GM12865 (cell line): Measurements from ENCODE around the gene HCCS.

Experiments used
- DNase-seq: peaks from one replicate; pipeline ENCODE4 v3.0.0; 2010; ENCODE audit warnings: low read depth
- H3K4me3 ChIP-seq: 2 replicates; pipeline ENCODE4 v1.5.1; 2011; ENCODE audit warnings: mild to moderate bottlenecking, low read depth, low read length, control low read depth
- CTCF ChIP-seq: IDR thresholded peaks from 2 replicates; pipeline ENCODE4 v1.5.1; 2011; ENCODE audit warnings: low read length, control low read depth, low read depth, inconsistent platforms; ENCODE audit not compliant: insufficient read depth; ENCODE audit errors: missing control alignments

HCCS gene

GRCh38 chrX:11111037-11111851 is at the start of gene HCCS:
Gene HCCS (plus strand): TSS chrX:11111332. CDS start chrX:11112061, 729 bp downstream.
- TF ChIP-seq CTCF: peak; percentile 1

GRCh38 chrX:11064276-11064675 is 46.9 kb upstream of the HCCS start:
- no peak overlapping the region for H3K4me3 ChIP-seq
- DNase-seq: no peak
- TF ChIP-seq CTCF: no peak

More at GRCh38 chrX:11111037-11111851, at the start of gene HCCS:
- peak within 1 kb of the TSS; percentile 85 for H3K4me3 ChIP-seq
- DNase-seq: peak; percentile 90

- no peak for TF ChIP-seq CTCF
- H3K4me3 ChIP-seq: no peak overlapping the region
- DNase-seq: no peak
These were observed 46.1 kb upstream of the HCCS start for GRCh38 chrX:11064851-11065600.

GRCh38 chrX:11066812-11067211 is 44.3 kb upstream of the HCCS start:
- no peak for TF ChIP-seq CTCF
- DNase-seq: no peak
- no peak overlapping the region for H3K4me3 ChIP-seq

- no peak for TF ChIP-seq CTCF
- H3K4me3 ChIP-seq: no peak overlapping the region
- DNase-seq: no peak
These were observed 37.8 kb upstream of the HCCS start for GRCh38 chrX:11073381-11073780.

- no peak for DNase-seq
- no peak overlapping the region for H3K4me3 ChIP-seq
- no peak for TF ChIP-seq CTCF
These were observed 30.3 kb upstream of the HCCS start for GRCh38 chrX:11080741-11081305.
